Tibial nerve (tissue), 4 donors: Measurements from ENCODE around the gene PCSK7. TPM values are rescaled to one million over a fixed set of nuclear protein-coding genes. Genes with fewer than 3 reads are reported as not detected.

ENCODE experiments used
- DNase-seq, 2 donors: peaks; one replicate each; pipeline ENCODE4 v3.0.0-alpha.2; 2019; ENCODE audit warnings: low spot score in 2 of 2
- H3K27ac ChIP-seq, 4 donors: fragments of 200-600 bp; sonication (generic) in 3 of 4; one replicate each; pipeline ENCODE4 v1.5.1; 2017 to 2019; ENCODE audit warnings: mild to moderate bottlenecking in 1 of 4
- H3K27me3 ChIP-seq, 2 donors: fragments of 200-600 bp; sonication (generic) in 1 of 2; one replicate each; pipeline versions ENCODE4 v1.5.1 to v1.6.0; 2017 to 2019
- H3K36me3 ChIP-seq, 3 donors: fragments of 200-600 bp; sonication (generic); one replicate each; pipeline ENCODE4 v1.5.1; 2018 to 2019
- H3K4me1 ChIP-seq, 4 donors: fragments of 200-600 bp; sonication (generic) in 3 of 4; one replicate each; pipeline ENCODE4 v1.5.1; 2017 to 2019
- H3K4me3 ChIP-seq, 4 donors: fragments of 200-600 bp; sonication (generic) in 3 of 4; one replicate each; pipeline ENCODE4 v1.5.1; 2017 to 2019; ENCODE audit warnings: mild to moderate bottlenecking in 1 of 4, moderate library complexity in 1 of 4
- H3K9me3 ChIP-seq, 4 donors: fragments of 200-600 bp; sonication (generic) in 3 of 4; one replicate each; pipeline ENCODE4 v1.5.1; 2017 to 2019
- CTCF ChIP-seq, 5 experiments: fragments of 200-600 bp in 3 of 5; fragments of 450-650 bp in 2 of 5; sonication (generic) in 3 of 5; IDR thresholded peaks; one replicate each; pipeline ENCODE4 v1.5.1; 2016 to 2019; ENCODE audit warnings: antibody characterized with exemption in 5 of 5, mild to moderate bottlenecking in 3 of 5, moderate library complexity in 2 of 5
- EP300 ChIP-seq, 2 donors: sonication (generic); formaldehyde crosslinking; IDR thresholded peaks; one replicate each; pipeline ENCODE4 v1.6.1; 2017; ENCODE audit warnings: antibody characterized with exemption in 2 of 2, mild to moderate bottlenecking in 1 of 2
- POLR2A ChIP-seq, 2 donors: fragments of 450-650 bp; IDR thresholded peaks; one replicate each; pipeline ENCODE4 v1.6.1; 2017; ENCODE audit warnings: antibody characterized with exemption in 2 of 2, mild to moderate bottlenecking in 2 of 2, moderate library complexity in 2 of 2
- WGBS, 2 donors: methylation state at CpG; one replicate each; pipeline ENCODE4 v1.1.5; 2018; 5-methylcytosine and 5-hydroxymethylcytosine counted together
- total RNA-seq, 4 donors: library from RNA; depleted of rRNA; stranded (reverse); fragments of >200 nt; gene quantifications; one replicate each; pipeline ENCODE4 v1.1.0, GENCODE V29; 2016

PCSK7 gene
- total RNA-seq, 4 donors from 2014 or later: 45.4 to 94.5 (median 71.6) TPM

- peak overlapping the region; percentile 75 to 93 (median 87) for H3K27ac ChIP-seq
- H3K9me3 ChIP-seq: no peaks in the 10 kb centered on the region
- H3K27me3 ChIP-seq: no peaks in the 10 kb centered on the region
- no peak for DNase-seq
- TF ChIP-seq POLR2A (IDR thresholded peaks at IDR 0.05) (no peak), EP300 (IDR thresholded peaks at IDR 0.05) (no peak)
- peaks cover 10 to 82% (median 44%) of the 10 kb centered on the region in 4 donors for H3K4me1 ChIP-seq
- H3K4me3 ChIP-seq: no peak overlapping the region
- WGBS, 2 donors: 89 to 92% methylated on average over 9 of the region's 9 CpGs
- H3K36me3 ChIP-seq: peaks cover 0 to 63% (median 16%) of the 10 kb centered on the region in 3 donors
These were observed 12.9 kb downstream of the PCSK7 start for GRCh38 chr11:117219001-117219400.

GRCh38 chr11:117218133-117218915 lies 13.5 kb downstream of the PCSK7 start:
- Histone ChIP-seq H3K4me1 (peaks cover 10 to 77% (median 44%) of the 10 kb centered on the region in 4 donors), H3K4me3 (peak overlapping the region in 1 of 4 donors; percentile 6), H3K27ac (peak overlapping the region; percentile 75 to 93 (median 87)), H3K36me3 (peaks cover 0 to 63% (median 16%) of the 10 kb centered on the region in 3 donors), H3K9me3 (no peaks in the 10 kb centered on the region), H3K27me3 (no peaks in the 10 kb centered on the region)
- TF ChIP-seq CTCF (IDR thresholded peaks at IDR 0.05): no peak
- peak; percentile 26 to 56 for TF ChIP-seq EP300 (IDR thresholded peaks at IDR 0.05)
- TF ChIP-seq POLR2A (IDR thresholded peaks at IDR 0.05): peak in 1 of 2 donors; percentile 15
- 57 to 67% methylated on average over 15 of the region's 15 CpGs for WGBS, 2 donors
- DNase-seq: no peak

- Histone ChIP-seq H3K4me3 (peak overlapping the region in 1 of 4 donors; percentile 6), H3K4me1 (peaks cover 10 to 68% (median 38%) of the 10 kb centered on the region in 4 donors), H3K27ac (peak overlapping the region; percentile 75 to 93 (median 87)), H3K27me3 (no peaks in the 10 kb centered on the region), H3K36me3 (peaks cover 0 to 64% (median 16%) of the 10 kb centered on the region in 3 donors), H3K9me3 (no peaks in the 10 kb centered on the region)
- 66 to 69% methylated on average over 11 of the region's 11 CpGs for WGBS, 2 donors
- DNase-seq: no peak
- peak in 1 of 2 donors; percentile 26 for TF ChIP-seq POLR2A (IDR thresholded peaks at IDR 0.05)
- peak; percentile 29 to 81 for TF ChIP-seq EP300 (IDR thresholded peaks at IDR 0.05)
- no peak for TF ChIP-seq CTCF (IDR thresholded peaks at IDR 0.05)
These were observed 14.5 kb downstream of the PCSK7 start for GRCh38 chr11:117217141-117218084.

- Histone ChIP-seq H3K27me3 (no peaks in the 10 kb centered on the region), H3K4me1 (peaks cover 4 to 39% (median 10%) of the 10 kb centered on the region in 4 donors), H3K9me3 (no peaks in the 10 kb centered on the region), H3K27ac (peak overlapping the region in 1 of 4 donors; percentile 5), H3K36me3 (peaks cover 0 to 82% (median 15%) of the 10 kb centered on the region in 3 donors), H3K4me3 (no peak overlapping the region)
- no peak for TF ChIP-seq EP300 (IDR thresholded peaks at IDR 0.05)
- TF ChIP-seq POLR2A (IDR thresholded peaks at IDR 0.05): no peak
- no peak for TF ChIP-seq CTCF (IDR thresholded peaks at IDR 0.05)
- 55 to 59% methylated on average over 7 of the region's 7 CpGs for WGBS, 2 donors
- no peak for DNase-seq
These were observed 17.3 kb downstream of the PCSK7 start for GRCh38 chr11:117214404-117215110.
